PC-3 (cell line): ENCODE measurements around the gene NOP14. TPM values are rescaled to one million over a fixed set of nuclear protein-coding genes. Genes with fewer than 3 reads are reported as not detected.

Experiments
- ATAC-seq: fragments of 200-7000 bp; cut with Tn5 transposase; 2 replicates; pipeline ENCODE4 v1.9.1; 2020; ENCODE audit warnings: mild to moderate bottlenecking, moderate library complexity
- BruUV-seq: library from RNA; stranded (reverse); fragments of 400-500 nt; replicated peaks from 2 replicates; lab custom pipeline; 2021; lab: Mats Ljungman, UMichigan
- CTCF ChIA-PET: fragments of 300-600 bp; sonication (Branson Sonifier 250); formaldehyde crosslinking; loops from one replicate; lab custom pipeline; 2022; ENCODE audit warnings: antibody characterized with exemption; lab: Charles Lee
- POLR2A ChIA-PET: fragments of 300-600 bp; sonication (Branson Sonifier 250); formaldehyde crosslinking; loops from one replicate; lab custom pipeline; 2022; ENCODE audit warnings: antibody characterized with exemption; ENCODE audit not compliant: unreplicated experiment; lab: Charles Lee
- DNase-seq: peaks from one replicate; pipeline ENCODE4 v3.0.0-alpha.2; 2015
- H2AFZ ChIP-seq: fragments of 300-600 bp; sonication (generic); 2 replicates; pipeline ENCODE4 v1.6.0; 2016; ENCODE audit warnings: antibody characterized with exemption, low read length
- H3F3A ChIP-seq: fragments of 300-600 bp; sonication (generic); one replicate; pipeline ENCODE4 v1.6.0; 2017; ENCODE audit warnings: antibody characterized with exemption, low read length, control low read depth, mild to moderate bottlenecking; ENCODE audit not compliant: unreplicated experiment
- H3K27ac ChIP-seq: fragments of 300-600 bp; sonication (generic); 2 replicates; pipeline ENCODE4 v1.5.1; 2016; ENCODE audit warnings: mild to moderate bottlenecking, low read length
- H3K27me3 ChIP-seq: fragments of 300-600 bp; sonication (generic); 2 replicates; pipeline ENCODE4 v1.6.1; 2016; ENCODE audit warnings: low read length, mixed read lengths
- H3K36me3 ChIP-seq: fragments of 300-600 bp; sonication (generic); 2 replicates; pipeline ENCODE4 v1.6.1; 2016; ENCODE audit warnings: low read depth, mixed run types, low read length, mixed read lengths
- H3K4me1 ChIP-seq: fragments of 300-600 bp; sonication (generic); 2 replicates; pipeline ENCODE4 v1.5.1; 2016; ENCODE audit warnings: low read length; ENCODE audit not compliant: insufficient read depth
- H3K4me2 ChIP-seq: fragments of 300-600 bp; sonication (generic); 2 replicates; pipeline ENCODE4 v1.6.0; 2016; ENCODE audit warnings: low read length
- H3K4me3 ChIP-seq: fragments of 300-600 bp; sonication (generic); 2 replicates; pipeline ENCODE4 v1.5.1; 2016; ENCODE audit warnings: mild to moderate bottlenecking, low read length, mixed read lengths
- H3K79me2 ChIP-seq: fragments of 300-600 bp; sonication (generic); 2 replicates; pipeline ENCODE4 v1.6.1; 2017; ENCODE audit warnings: low read length, mixed read lengths
- H3K9ac ChIP-seq: fragments of 300-600 bp; sonication (generic); 2 replicates; pipeline ENCODE4 v1.6.0; 2016; ENCODE audit warnings: mild to moderate bottlenecking, low read length
- H3K9me2 ChIP-seq: fragments of 300-600 bp; sonication (generic); replicated peaks from 2 replicates; pipeline ENCODE4 v1.6.1; 2016; ENCODE audit warnings: mixed run types, low read length, mixed read lengths
- H3K9me3 ChIP-seq: fragments of 300-600 bp; sonication (generic); 2 replicates; pipeline ENCODE4 v1.6.1; 2016; ENCODE audit warnings: low read length, mixed read lengths
- H4K20me1 ChIP-seq: fragments of 300-600 bp; sonication (generic); 2 replicates; pipeline ENCODE4 v1.6.1; 2016; ENCODE audit warnings: low read length, mixed read lengths
- CTCF ChIP-seq: fragments of 300-600 bp; sonication (generic); conservative IDR thresholded peaks from 2 replicates; pipeline ENCODE4 v1.5.1; 2017; ENCODE audit warnings: antibody characterized with exemption, low read depth, mild to moderate bottlenecking, low read length
- EZH2 ChIP-seq: fragments of 300-600 bp; sonication (generic); IDR thresholded peaks from one replicate; pipeline ENCODE4 v1.6.1; 2017; ENCODE audit warnings: antibody characterized with exemption, mild to moderate bottlenecking, low read length; ENCODE audit not compliant: unreplicated experiment
- EZH2phosphoT487 ChIP-seq: fragments of 300-600 bp; sonication (generic); IDR thresholded peaks from 2 replicates; pipeline ENCODE4 v1.6.1; 2018; ENCODE audit warnings: mild to moderate bottlenecking, antibody characterized with exemption, low read length, borderline replicate concordance
- intact Hi-C: fragments of 100-400 bp; cut with micrococcal nuclease; formaldehyde crosslinking; loops from 2 replicates; pipeline ENCODE4 v1.9.0; 2023
- total RNA-seq: library from RNA; depleted of rRNA; stranded (reverse); fragments of >200 nt; gene quantifications from 2 replicates; pipeline ENCODE4 v1.2.3, GENCODE V29; 2014

Gene NOP14
- total RNA-seq, 1 experiment from 2014 or later: 26.0 TPM

GRCh38 chr4:2907226-2907625, 56.0 kb downstream of the NOP14 start:
- H3K4me3 ChIP-seq: no peak overlapping the region
- H3K9me2 ChIP-seq: no peaks in the 10 kb centered on the region
- intact Hi-C loops: loop anchor here (10.0 kb wide), 1 partner anchor 62 kb away; the partner anchor contains the start of gene ADD1
- TF ChIP-seq CTCF: no peak
- TF ChIP-seq EZH2phosphoT487: no peak
- TF ChIP-seq EZH2: no peak
- DNase-seq: no peak
- no peak overlapping the region for H3K27ac ChIP-seq
- H3K9me3 ChIP-seq: no peaks in the 10 kb centered on the region
- no peaks in the 10 kb centered on the region for H3F3A ChIP-seq
- no TSS peak for BruUV-seq
- peaks cover 13% of the 10 kb centered on the region for H3K36me3 ChIP-seq
- H2AFZ ChIP-seq: no peak overlapping the region
- H3K27me3 ChIP-seq: no peaks in the 10 kb centered on the region
- no peaks in the 10 kb centered on the region for H4K20me1 ChIP-seq
- ChIA-PET CTCF (no interaction called here), POLR2A (no interaction called here)
- H3K79me2 ChIP-seq: no peaks in the 10 kb centered on the region
- no peak for ATAC-seq
- H3K4me1 ChIP-seq: peaks cover 13% of the 10 kb centered on the region
- no peak overlapping the region for H3K9ac ChIP-seq
- 0 out of 2 replicates have a peak overlapping the region, but pooled peaks have one; percentile 29 for H3K4me2 ChIP-seq

- H3K79me2 ChIP-seq: no peaks in the 10 kb centered on the region
- no peak overlapping the region for H3K27ac ChIP-seq
- H3K4me2 ChIP-seq: no peak overlapping the region
- no TSS peak for BruUV-seq
- ChIA-PET CTCF (no interaction called here), POLR2A (no interaction called here)
- H3F3A ChIP-seq: no peaks in the 10 kb centered on the region
- H3K9me3 ChIP-seq: no peaks in the 10 kb centered on the region
- no peaks in the 10 kb centered on the region for H4K20me1 ChIP-seq
- peaks cover 22% of the 10 kb centered on the region for H3K4me1 ChIP-seq
- H3K27me3 ChIP-seq: no peaks in the 10 kb centered on the region
- peaks cover 13% of the 10 kb centered on the region for H3K36me3 ChIP-seq
- ATAC-seq (no peak), DNase-seq (no peak)
- no peak for TF ChIP-seq CTCF
- no peak for TF ChIP-seq EZH2phosphoT487
- no peak for TF ChIP-seq EZH2
- no peak overlapping the region for H2AFZ ChIP-seq
- intact Hi-C loops: loop anchor here (10.0 kb wide), 1 partner anchor 61 kb away; the partner anchor contains the start of gene ADD1
- no peak overlapping the region for H3K4me3 ChIP-seq
- H3K9me2 ChIP-seq: no peaks in the 10 kb centered on the region
- H3K9ac ChIP-seq: no peak overlapping the region
Measured at GRCh38 chr4:2906218-2906617, 57.0 kb downstream of the NOP14 start.

- H4K20me1 ChIP-seq: no peaks in the 10 kb centered on the region
- DNase-seq: no peak
- ATAC-seq: no peak
- H3K4me3 ChIP-seq: no peak overlapping the region
- H3K9ac ChIP-seq: no peak overlapping the region
- no peaks in the 10 kb centered on the region for H3F3A ChIP-seq
- no peak overlapping the region for H3K4me2 ChIP-seq
- CTCF ChIA-PET: no interaction called here
- POLR2A ChIA-PET: no interaction called here
- peaks cover 9% of the 10 kb centered on the region for H3K36me3 ChIP-seq
- H3K27ac ChIP-seq: no peak overlapping the region
- BruUV-seq: no TSS peak
- no peak overlapping the region for H2AFZ ChIP-seq
- H3K27me3 ChIP-seq: no peaks in the 10 kb centered on the region
- no peaks in the 10 kb centered on the region for H3K9me3 ChIP-seq
- H3K4me1 ChIP-seq: peaks cover 28% of the 10 kb centered on the region
- no peak for TF ChIP-seq EZH2phosphoT487
- TF ChIP-seq EZH2: no peak
- no peak for TF ChIP-seq CTCF
- intact Hi-C loops: loop anchor here (10.0 kb wide), 1 partner anchor 61 kb away; the partner anchor contains the start of gene ADD1
- no peaks in the 10 kb centered on the region for H3K79me2 ChIP-seq
- H3K9me2 ChIP-seq: no peaks in the 10 kb centered on the region
Measured at GRCh38 chr4:2905544-2905943, 57.7 kb downstream of the NOP14 start.
